WI38 (cell line): ENCODE results near the gene TOM1.
"Not testable (repeated sequence)": the region's sequence is repeated elsewhere in the genome, so short reads cannot be mapped to it uniquely, and the experiment has no call there.

Source experiments
- H3K4me3 ChIP-seq: 2 replicates; pipeline ENCODE4 v1.5.1; 2011; ENCODE audit warnings: low read depth, mild to moderate bottlenecking, control low read depth, low read length
- CTCF ChIP-seq: IDR thresholded peaks from 2 replicates; pipeline ENCODE4 v1.5.1; 2012; ENCODE audit warnings: low read depth, mild to moderate bottlenecking, control low read depth, low read length

Gene TOM1

GRCh38 chr22:35394011-35394312, 94.3 kb downstream of the TOM1 start:
- TF ChIP-seq CTCF: no peak
- no peak overlapping the region for H3K4me3 ChIP-seq

GRCh38 chr22:35394810-35395563, 95.3 kb downstream of the TOM1 start:
- TF ChIP-seq CTCF: no peak
- no peak overlapping the region for H3K4me3 ChIP-seq

DNA sequence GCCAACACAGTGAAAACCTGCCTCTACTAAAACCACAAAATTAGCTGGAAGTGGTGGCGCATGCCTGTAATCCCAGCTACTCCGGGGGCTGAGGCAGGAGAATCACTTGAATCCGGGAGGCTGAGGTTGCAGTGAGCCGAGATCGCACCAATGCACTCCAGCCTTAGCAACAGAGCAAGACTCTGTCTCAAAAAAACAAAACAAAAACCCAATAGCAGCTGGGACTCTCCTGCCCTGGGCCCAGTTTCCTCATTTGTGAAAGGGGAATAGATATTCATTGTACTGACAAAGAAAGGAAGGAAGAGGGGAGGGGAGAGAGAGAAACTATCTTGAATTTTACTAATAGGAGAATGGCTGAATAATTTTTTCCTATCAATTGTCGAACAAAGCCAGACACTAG, 96.9 kb downstream of the TOM1 start:
- not testable (repeated sequence) for H3K4me3 ChIP-seq

DNA sequence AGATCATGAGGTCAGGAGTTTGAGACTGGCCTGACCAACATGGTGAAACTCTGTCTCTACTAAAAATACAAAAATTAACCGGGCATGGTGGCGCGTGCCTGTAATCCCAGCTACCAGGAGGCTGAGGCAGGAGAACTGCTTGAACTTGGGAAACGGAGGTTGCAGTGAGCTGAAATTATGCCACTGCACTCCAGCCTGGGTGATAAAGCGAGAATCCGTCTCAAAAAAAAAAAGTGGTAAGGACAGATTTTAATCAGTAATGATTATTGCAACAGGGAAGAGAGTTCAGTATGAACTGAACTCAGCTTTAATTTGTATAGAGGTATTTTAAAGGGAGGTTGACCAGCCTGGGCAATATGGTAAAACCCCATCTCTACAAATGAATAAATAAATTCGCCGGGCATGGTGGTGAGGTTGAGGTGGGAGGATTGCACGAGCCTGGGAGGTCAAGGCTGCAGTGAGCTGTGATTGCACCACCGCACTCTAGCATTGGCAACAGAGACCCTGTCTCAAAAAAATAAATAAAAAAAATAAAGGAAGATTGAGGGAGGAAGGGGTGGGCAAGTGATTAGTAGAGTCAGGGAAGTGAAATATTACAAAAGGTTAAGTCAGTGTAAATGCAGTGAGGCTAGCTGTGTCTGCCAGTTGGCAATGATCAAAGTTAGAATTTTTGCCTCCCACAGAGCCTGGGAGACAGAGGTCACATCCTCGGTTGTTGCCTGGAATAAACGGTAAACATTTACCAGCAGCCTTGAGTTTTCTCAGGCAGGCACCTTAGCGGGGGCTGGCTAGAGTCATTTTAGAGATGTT, 97.6 kb downstream of the TOM1 start:
- TF ChIP-seq CTCF: no peak
- no peak overlapping the region for H3K4me3 ChIP-seq
